HG02852 (cell line): Measurements from ENCODE around the gene GRID1.
"Not testable (repeated sequence)": the region's sequence is repeated elsewhere in the genome, so short reads cannot be mapped to it uniquely, and the experiment has no call there.

ENCODE experiments used
- ATAC-seq: cut with Tn5 transposase; IDR thresholded peaks from one replicate; pipeline ENCODE4 v1.9.1; 2021; ENCODE audit warnings: mild to moderate bottlenecking, moderate library complexity; ENCODE audit not compliant: unreplicated experiment

Gene GRID1

DNA sequence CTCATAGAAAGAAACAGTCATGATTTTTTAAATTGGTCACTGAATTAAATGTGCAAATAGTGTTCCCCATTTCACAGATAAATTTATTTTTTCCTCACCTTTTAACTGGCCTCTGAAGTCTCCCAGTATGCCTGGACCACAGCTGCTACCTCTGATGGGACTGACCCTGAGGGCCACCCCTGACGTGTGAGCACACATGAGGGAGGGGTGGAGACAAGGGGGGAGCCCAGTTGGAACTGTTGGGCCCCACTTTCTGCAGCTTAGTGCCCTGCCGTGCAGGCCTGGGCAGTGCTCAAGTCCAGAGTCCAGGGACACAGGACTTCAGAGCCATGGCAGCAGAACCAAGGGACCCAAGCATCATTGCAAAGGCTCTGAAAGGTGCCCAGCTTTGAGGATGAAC is 243.9 kb downstream of the GRID1 start:
- ATAC-seq: no peak

DNA sequence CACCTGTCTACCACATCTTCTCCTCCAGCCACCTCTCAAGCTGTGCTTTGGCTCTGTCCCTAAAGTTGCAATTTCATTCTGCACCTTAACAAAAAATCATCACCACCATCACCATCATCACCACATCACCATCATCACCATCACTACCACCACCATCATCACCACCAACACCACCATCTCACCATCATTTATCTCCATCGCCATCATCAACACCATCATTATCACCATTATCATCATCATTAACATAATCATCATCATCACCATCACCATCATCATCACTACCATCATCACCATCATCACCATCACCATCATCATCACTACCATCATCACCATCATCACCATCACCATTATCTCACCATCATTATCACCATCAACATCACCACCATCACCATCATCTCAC is 245.4 kb downstream of the GRID1 start:
- ATAC-seq: no peak

DNA sequence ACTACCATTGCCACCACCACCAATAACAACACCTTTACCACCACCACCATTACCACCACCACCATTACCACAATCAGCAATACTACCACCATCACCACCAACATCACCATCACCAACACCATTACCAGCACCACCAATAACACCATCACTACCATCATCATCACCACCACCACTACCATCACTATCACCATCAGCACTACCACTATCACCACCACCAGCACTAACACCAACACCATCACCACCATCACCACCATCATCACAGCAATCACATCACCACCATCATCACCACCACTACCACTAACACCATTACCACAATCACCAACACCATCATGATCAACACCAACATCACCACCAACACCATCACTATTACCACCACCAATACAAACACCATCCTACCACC is 249.5 kb downstream of the GRID1 start:
- no peak for ATAC-seq

DNA sequence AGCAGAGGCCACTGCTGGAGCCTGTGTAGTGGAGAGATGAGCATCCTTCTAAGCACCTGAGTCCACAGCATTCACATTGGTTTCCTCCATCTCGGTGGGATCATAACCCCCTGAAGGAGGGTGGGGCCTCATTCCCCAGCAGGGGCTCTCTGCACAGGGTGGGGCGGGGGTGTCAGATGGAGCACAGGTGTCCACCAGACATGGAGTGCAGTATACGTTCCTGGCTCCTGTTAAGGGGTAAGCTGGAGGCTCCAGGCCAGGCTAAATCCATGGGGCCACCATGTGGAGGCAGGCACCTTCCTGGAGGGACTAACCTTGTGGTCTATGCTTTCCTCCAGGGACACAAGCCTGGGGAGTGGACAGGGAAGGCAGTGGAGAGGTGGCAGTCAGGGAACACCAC is 252.6 kb downstream of the GRID1 start:
- ATAC-seq: no peak

DNA sequence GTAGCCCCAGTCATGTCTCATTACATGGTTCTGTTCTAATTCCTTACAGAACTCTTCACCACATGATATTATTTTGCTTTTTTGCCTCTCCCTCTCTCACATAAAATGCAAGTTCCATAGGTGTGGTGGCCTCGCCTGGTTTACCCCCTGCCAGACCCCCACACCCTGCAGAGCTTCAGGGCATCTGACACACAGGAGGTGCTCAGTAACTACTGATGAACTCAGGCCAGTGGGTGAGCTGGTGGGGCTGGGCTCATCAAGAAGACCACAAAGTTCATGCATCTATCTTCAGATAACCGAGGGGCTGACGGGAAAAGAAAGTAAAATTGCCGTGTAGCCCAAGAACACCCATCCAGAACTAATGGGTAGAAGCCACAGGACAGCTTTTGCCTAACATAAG is 253.1 kb downstream of the GRID1 start:
- ATAC-seq: no peak

DNA sequence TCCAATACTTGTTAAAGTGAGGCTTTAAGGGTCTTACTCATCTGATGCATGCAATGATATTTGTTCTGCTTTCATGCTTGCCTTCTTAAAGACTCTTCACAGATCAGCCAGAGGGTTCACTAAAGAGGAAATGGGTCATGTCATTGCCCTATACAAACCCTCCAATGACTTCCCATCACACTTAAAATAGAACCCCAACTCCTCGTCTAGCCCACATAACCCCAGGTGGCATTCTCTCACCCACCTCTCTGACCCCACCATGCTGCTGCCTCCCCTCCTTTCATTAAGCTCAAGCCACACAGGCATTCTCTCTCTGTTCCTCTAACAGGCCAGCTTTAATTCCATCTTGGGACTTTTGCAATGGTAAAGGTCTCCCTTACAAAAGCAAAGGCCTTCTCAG is 253.6 kb downstream of the GRID1 start:
- no peak for ATAC-seq

DNA sequence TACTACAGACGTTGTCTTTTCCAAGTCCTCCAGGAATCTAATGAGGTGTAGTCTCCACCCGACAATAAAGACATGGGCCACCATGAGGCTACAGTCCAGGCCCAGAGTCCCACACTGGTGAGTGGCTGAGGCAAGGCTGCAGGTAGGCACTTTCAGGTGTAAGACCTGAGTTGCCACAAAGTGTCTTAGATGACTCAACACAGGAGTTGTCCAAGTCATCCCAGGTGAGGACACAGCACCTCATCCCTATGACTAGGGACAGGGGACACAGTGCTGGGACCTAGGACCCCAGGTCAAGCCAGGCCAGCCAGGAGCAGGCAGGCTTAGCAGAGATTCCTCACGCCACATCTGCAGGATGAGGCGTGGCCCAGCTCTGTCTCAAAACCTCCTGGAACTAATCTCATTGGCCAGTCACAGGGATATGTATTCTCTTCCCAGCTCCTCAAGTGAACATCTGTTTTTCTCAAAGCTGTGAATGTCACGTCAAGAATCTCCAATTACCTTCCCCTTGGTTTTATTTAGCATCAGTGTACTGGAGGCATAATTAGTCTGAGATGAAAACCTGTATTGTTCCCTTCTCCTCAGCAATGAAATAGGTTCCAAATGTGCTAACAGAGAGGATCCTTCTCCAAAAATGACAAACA is 254.6 kb downstream of the GRID1 start:
- no peak for ATAC-seq

DNA sequence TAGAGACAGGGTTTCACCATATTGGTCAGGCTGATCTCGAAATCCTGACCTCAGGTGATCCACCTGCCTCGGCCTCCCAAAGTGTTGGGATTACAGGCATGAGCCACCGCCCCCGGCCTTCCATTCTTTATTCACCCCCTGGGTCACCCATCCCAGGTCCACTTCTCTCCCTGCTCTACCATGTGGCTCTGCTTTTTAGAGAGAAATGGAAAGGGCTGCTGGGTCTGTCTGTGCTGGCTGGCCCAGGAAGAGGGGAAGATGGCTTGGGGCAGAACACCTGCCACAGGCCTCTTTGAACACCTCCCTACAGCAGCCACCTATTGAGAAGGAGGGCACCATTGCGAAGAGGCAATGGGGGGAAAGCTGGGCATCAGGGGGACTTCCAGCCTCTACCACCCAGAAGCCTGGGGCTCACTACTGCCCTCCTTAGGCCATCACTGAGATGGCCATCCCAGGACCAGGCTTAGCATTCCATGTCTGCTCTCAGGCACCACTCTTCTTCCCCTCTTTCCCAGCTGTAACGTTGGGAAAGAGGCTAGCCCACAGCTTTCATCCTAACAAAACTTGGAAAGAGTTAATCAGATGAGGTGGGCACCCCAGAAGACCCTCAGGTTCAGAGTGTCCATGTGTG is 256.3 kb downstream of the GRID1 start:
- no peak for ATAC-seq

DNA sequence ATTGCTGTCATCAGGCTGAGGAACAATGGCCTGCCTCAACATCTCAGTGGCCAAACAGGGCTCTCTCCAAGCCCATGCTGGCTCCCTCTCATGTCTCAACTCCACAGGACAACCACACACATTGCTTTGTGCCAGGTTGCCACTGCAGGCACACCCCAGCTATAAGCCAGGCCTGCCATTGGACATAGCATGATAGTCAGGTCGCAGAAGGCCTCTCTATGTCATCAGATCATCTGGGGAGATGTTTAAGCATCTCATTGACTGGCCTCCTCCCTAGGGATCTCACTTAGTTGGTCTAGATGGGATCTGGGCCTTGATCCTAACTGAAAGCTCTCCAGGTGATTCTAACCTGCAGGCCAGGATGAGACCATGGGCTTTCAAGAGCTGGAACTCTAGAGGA is 257.2 kb downstream of the GRID1 start:
- ATAC-seq: no peak

DNA sequence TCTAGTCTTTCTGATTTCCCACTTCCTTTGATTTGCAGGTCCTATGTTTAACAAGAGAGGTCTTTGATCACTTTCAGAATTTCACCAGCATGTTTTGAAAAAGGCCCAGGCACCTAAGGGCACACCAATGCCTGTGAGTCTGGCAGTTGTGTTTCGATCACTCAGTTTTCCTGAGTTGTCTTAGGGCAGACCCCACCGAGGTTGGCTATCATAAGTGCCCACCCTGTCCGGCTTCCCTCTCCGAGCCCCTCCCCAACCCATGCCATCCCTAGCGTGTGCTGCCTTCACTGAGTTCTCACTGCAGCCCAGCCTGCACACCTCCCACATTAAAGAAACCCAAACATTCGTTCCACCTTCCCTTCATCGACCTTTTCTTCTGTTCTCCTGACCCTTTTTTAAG is 257.9 kb downstream of the GRID1 start:
- ATAC-seq: no peak

DNA sequence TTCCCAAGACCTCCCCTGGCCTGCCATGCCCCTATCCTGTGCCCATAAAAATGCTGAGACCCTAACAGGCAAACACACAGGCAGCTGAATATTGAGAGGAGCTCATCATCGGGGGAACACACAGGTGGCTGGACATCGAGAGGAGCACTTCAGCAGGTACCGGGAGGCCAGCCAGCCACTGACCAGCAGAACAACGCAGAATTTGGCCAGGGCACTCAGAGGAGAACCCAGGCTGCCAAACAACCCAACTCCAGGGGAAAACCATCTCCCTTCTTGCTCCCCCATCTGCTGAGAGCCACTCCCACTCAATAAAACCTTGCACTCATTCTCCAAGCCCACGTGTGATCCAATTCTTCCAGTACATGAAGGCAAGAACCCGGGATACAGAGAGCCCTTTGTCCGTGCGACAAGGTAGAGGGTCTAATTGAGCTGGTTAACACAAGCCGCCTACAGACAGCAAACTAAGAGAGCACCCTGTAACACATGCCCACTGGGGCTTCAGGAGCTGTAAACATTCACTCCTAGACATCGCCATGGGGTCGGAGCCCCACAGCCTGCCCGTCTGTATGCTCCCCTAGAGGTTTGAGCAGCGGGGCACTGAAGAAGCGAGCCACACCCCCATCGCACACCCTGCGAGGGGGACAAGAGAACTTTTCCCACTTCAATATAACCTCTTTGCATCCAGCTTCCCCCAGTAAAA is 258.8 kb downstream of the GRID1 start:
- ATAC-seq: not testable (repeated sequence)

DNA sequence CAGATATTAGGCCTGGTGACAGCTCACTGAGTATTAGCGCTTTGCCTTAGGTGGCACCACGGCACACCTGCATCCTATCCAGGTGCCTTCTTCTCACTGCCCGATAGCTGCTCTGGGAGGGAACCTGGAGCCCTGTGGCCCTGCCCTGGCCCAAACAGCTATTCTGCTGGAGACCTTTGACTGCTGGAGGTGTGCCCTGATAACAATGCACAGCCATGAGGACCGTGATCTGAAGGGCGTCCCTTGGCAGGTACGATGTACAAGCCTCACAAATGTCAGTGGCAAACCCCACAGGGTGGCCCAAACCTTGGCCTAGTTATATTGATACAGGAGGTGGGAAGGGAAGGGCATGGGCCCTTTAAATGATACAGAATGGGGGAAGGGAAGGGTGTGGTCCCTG is 259.5 kb downstream of the GRID1 start:
- ATAC-seq: no peak

DNA sequence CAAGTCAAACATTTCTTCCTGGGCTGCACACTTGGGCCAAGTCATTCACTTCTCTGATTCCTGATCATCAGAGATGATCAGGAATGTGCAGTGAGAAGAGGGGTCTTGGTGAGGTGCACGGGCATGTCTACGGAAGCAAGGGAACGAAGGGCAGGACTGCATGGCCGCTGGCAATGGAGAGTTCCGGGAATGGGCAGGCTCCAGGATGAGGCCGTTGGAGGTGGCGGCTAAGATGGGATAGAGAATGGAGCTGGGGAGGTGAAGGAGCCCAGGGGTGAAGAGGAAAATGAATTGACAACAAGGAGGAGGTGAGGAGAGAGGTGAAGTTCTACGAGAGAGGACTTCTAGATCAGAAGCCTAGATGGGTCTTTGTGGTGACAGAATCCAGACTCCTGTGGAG is 260.0 kb downstream of the GRID1 start:
- no peak for ATAC-seq

DNA sequence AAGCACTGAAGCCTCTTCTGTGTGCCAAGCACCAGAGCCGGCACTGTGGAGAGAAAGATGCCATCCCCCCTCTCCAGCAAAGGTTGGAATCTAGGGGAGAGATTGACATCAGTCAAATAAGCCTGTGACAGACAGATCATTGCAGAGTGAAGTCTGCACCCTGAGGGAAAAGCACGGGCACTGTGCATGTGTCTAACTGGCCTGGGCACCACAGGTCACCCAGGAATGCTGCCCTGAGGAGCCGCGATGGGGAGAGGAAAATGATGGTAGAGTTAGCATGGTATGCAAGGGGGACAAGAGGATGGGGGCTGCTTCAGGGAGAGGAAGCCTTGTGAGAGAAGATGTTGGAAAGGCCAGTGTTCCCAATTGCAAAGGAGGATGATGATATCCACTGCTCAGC is 261.0 kb downstream of the GRID1 start:
- ATAC-seq: no peak

DNA sequence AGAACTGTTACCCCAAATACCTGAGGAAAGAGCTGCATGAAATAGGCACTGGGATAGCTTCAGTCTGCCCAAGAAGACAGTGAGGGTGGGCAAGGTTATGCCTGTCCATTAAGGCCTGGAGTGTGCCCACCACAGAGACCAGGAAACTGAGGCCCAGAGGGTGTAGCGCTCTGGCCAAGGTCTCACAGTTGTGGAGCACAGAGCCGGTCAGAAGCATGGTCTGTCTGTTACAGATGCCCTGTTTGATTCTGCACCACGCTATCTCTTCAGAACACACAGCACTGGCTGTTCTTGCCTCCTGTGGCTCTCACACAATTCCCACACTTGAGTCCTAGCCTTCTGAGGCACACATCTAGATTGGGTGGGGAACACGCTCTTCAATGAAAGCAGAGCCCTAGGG is 261.4 kb downstream of the GRID1 start:
- no peak for ATAC-seq

DNA sequence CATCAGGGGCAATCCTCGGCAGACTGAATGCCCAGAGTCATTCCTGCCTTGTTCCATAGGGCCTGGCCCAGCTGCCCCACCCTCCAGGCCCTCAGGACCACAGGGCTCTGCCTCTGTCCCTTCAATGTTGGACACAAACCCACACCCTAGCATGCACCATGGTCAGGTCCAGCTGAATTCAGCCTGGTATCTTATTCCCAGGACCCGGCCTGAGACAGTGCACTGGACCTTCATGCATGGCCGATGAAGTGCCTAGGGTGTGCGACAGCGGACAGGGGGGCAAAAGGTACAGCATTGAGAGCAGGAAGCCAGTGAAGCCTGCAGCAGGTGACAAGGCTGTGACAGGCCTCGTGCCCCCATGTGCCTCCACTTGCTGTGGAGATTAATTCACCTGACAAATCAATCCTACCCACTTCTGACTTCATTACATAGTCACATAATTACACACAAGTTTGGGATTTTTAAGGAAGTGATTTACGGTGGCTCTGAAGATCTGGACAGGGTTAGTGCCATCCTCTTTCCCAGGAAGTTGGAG is 261.9 kb downstream of the GRID1 start:
- ATAC-seq: no peak

DNA sequence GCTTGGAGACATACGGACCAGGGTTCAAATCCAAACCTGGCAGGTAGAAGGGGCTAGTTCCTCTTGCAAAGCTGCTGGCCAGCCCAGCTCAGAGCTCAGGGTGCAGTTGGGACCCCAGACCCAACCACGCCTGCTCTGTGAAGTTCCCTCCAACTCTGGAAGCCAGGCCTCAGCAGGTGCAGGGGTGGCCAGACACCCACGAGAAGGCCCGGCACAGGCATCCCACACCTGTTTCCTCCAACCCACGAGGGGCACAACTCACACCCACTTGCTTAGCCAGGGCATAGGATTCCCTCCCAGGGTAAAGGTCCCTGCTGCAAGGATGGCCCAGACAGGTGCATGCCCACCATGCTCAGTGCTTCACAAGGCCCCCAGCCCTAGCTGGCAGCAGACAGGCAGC is 262.4 kb downstream of the GRID1 start:
- no peak for ATAC-seq

DNA sequence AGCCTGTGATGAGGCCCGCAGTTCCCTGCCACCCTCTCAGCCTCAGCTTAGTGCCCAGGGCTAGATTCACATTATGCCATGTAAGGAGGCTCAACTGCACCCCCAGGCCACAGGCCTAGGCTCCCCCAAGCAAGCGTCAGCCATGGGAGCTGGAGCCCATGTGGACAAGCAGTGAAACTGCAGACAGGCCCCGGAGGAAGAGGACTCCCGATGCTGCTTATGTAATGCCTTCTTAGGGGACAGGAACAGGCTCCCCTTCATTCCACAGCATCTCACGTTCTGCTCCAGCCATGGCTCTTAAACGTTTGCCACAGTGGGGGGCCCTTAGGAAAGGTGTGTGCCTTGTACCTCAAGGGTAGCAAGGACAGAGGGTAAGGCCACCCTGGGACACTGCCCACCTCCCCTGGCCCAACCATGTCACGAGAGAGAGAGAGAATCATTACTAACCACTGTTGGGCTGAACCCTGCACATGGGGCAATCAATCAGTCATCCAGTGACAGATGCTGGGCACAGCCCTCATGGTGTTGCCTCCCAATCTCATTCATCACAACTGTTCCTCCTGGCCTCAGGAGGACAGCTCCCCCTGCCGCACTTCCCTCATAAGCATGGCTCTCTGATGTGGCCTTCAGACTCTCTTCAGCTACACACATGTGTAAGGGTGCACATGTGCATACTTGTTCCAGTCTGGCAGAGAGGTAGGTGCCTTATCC is 263.0 kb downstream of the GRID1 start:
- no peak for ATAC-seq

DNA sequence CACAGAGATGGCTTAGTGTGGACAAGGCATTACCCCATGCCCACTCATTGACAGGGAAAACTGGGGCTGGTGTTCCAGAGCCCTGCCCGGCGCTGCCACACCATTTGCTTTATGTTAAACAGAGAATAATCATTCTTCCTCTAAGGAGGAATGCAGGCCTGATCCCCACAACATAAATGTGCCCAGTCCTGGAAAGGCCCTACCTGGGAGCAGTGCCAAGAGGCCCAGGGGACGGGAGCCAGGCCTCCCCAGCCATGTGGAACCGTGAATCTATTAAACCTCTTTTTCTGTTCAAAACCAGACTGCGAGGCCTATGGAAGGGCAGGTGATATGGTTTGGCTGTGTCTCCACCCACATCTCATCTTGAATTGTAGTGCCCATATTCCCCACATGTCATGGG is 264.1 kb downstream of the GRID1 start:
- ATAC-seq: no peak

DNA sequence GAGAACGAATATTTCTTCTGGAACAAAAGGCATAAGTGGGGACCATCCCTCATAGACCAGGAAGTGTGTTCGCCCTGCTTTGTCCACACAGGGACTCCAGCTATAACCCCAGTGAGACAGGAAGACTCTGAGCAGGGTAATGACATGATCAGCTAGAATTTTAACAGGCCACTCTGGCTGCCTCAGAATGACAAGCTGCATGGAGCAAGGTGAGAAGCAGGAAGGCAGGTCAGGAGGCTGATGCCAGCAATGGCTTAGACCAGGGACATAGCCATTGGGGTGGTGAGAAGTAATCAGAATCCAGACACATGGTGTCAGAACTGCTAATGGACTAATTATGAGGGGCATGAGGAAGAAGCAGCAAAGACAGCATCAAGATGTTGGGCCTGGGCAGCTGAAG is 264.6 kb downstream of the GRID1 start:
- ATAC-seq: no peak

DNA sequence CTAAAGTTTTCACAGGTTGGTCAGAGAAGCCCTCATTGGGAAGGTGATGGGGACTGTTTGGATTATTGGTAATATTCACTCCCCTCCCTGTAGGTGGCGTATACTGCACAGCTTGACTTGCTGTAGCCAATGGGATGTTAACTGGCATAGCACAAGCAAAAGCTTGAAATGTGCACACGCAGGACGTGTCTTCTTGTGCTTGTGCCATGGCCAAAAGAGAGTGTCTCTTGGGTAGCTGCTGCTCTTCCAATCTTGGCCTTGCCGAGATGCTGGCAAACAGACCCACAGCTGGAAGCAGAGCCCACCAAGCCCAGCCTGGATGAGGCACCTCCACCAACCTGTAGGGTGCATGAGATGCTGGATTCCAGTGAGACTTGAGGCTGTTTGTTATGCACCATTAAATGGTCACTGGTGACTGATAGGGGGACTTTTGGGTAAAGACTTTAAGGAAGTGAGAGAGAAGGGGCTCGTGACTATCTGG is 266.0 kb downstream of the GRID1 start:
- ATAC-seq: no peak
